Sigmoid colon (tissue), 7 donors: ENCODE results near the gene MAPK10. TPM values are rescaled to one million over a fixed set of nuclear protein-coding genes. Genes with fewer than 3 reads are reported as not detected.
A peak's percentile ranks its signal among the peaks of the same experiment; 100 is the strongest.
"Not testable (repeated sequence)": the region's sequence is repeated elsewhere in the genome, so short reads cannot be mapped to it uniquely, and the experiment has no call there.

Source experiments
- DNase-seq: peaks from one replicate; pipeline ENCODE4 v3.0.0-alpha.2; 2019
- H3K27ac ChIP-seq, 4 donors: fragments of 200-600 bp; sonication (generic); one replicate each; pipeline ENCODE4 v1.5.1; 2016 to 2019; ENCODE audit warnings: mild to moderate bottlenecking in 1 of 4
- H3K27me3 ChIP-seq, 3 donors: fragments of 200-600 bp; sonication (generic); one replicate each; pipeline ENCODE4 v1.5.1; 2019; ENCODE audit warnings: mild to moderate bottlenecking in 1 of 3
- H3K36me3 ChIP-seq, 4 donors: fragments of 200-600 bp; sonication (generic); one replicate each; pipeline ENCODE4 v1.5.1; 2016 to 2019
- H3K4me1 ChIP-seq, 4 donors: fragments of 200-600 bp; sonication (generic); one replicate each; pipeline ENCODE4 v1.5.1; 2017 to 2019
- H3K4me3 ChIP-seq, 4 donors: fragments of 200-600 bp; sonication (generic); one replicate each; pipeline ENCODE4 v1.5.1; 2017 to 2019; ENCODE audit warnings: mild to moderate bottlenecking in 2 of 4, moderate library complexity in 1 of 4
- H3K9me3 ChIP-seq, 4 donors: fragments of 200-600 bp in 3 of 4; sonication (generic) in 3 of 4; one replicate each; pipeline versions ENCODE4 v1.5.1 to v1.6.1; 2013 to 2019
- CTCF ChIP-seq, 4 experiments: fragments of 450-650 bp in 3 of 4; fragments of 200-600 bp in 1 of 4; IDR thresholded peaks; one replicate each; pipeline ENCODE4 v1.5.1; 2016 to 2019; ENCODE audit warnings: antibody characterized with exemption in 4 of 4, mild to moderate bottlenecking in 3 of 4, moderate library complexity in 2 of 4
- EP300 ChIP-seq, 4 donors: sonication (generic); formaldehyde crosslinking; IDR thresholded peaks; one replicate each; pipeline ENCODE4 v1.6.1; 2017; ENCODE audit warnings: antibody characterized with exemption in 4 of 4
- POLR2A ChIP-seq, 2 donors: fragments of 450-650 bp; IDR thresholded peaks; one replicate each; pipeline ENCODE4 v1.6.1; 2016; ENCODE audit warnings: antibody characterized with exemption in 2 of 2, mild to moderate bottlenecking in 2 of 2, moderate library complexity in 2 of 2
- POLR2AphosphoS5 ChIP-seq, 4 donors: sonication (generic); formaldehyde crosslinking; IDR thresholded peaks; one replicate each; pipeline ENCODE4 v1.6.1; 2017; ENCODE audit warnings: antibody characterized with exemption in 4 of 4
- WGBS, 2 donors: extraction: QIAGEN DNeasy Blood & Tissue Kit; methylation state at CpG; one replicate each; pipeline ENCODE4 v1.1.7; 2013; 5-methylcytosine and 5-hydroxymethylcytosine counted together
- intact Hi-C: fragments of 100-400 bp; cut with DNase I; formaldehyde crosslinking; loops from one replicate; pipeline ENCODE4 v1.15.1; 2023
- polyA plus RNA-seq, 3 donors: library from polyadenylated mRNA; stranded (reverse); fragments of 200-250 nt; gene quantifications; one replicate each; pipeline ENCODE4 v1.2.3, GENCODE V29; 2013
- total RNA-seq, 4 donors: library from RNA; depleted of rRNA; stranded (reverse); fragments of >200 nt; gene quantifications; one replicate each; pipeline ENCODE4 v1.1.0, GENCODE V29; 2016
- donor health status: healthy with polysubstance abuse.
- donor health status: Bipolar disorder and iron deficiency.
- donor health status: healthy.

The MAPK10 gene
- total and polyA plus RNA-seq, 7 donors, result 3.0 to 28.5 (median 24.3) TPM

DNA sequence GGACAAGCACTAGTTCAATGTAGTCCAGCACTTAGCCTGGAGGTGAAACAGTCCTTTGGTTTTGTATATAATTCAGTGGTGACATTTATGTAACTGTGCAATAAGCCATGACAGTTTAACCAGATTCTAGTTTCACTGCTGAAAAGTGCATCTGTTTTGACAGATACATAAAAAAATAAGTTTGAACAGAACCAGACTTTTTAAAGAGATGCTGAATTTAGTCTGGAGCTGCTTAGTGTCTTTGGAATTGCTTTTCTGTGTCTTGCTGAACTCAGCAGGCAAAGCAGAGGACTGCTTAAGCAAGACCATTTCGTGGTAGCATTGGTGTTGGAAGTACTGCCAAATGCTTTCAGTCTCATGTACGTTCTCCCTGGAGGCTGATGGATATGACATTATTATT lies 393.5 kb downstream of the MAPK10 start:
- Histone ChIP-seq H3K27ac (no peak overlapping the region), H3K9me3 (no peaks in the 10 kb centered on the region), H3K27me3 (no peaks in the 10 kb centered on the region), H3K36me3 (no peaks in the 10 kb centered on the region), H3K4me3 (no peak overlapping the region), H3K4me1 (peaks cover 0 to 23% (median 17%) of the 10 kb centered on the region in 4 donors)
- WGBS, 2 donors, result 58 to 61% methylated on average over 2 of the region's 2 CpGs
- intact Hi-C loops, result loop anchor here (5.0 kb wide), 1 partner anchor 209 kb away; no protein-coding TSS in a partner anchor
- DNase-seq, result no peak
- TF ChIP-seq CTCF (IDR thresholded peaks at IDR 0.05) (no peak), POLR2AphosphoS5 (IDR thresholded peaks at IDR 0.05) (peak; percentile 73 to 94 (median 88)), EP300 (IDR thresholded peaks at IDR 0.05) (peak in 1 of 4 donors; percentile 54)

GRCh38 chr4:85965529-85965928 lies 394.3 kb downstream of the MAPK10 start:
- H3K4me1 ChIP-seq, result peaks cover 0 to 23% (median 17%) of the 10 kb centered on the region in 4 donors
- H3K27me3 ChIP-seq, result no peaks in the 10 kb centered on the region
- H3K4me3 ChIP-seq, result no peak overlapping the region
- no peaks in the 10 kb centered on the region for H3K36me3 ChIP-seq
- no peak for DNase-seq
- TF ChIP-seq POLR2AphosphoS5 (IDR thresholded peaks at IDR 0.05) (no peak), CTCF (IDR thresholded peaks at IDR 0.05) (no peak), POLR2A (IDR thresholded peaks at IDR 0.05) (no peak), EP300 (IDR thresholded peaks at IDR 0.05) (no peak)
- 90 to 92% methylated on average over 1 of the region's 1 CpG for WGBS, 2 donors
- intact Hi-C loops, result loop anchor here (5.0 kb wide), 1 partner anchor 208 kb away; no protein-coding TSS in a partner anchor
- no peaks in the 10 kb centered on the region for H3K9me3 ChIP-seq
- no peak overlapping the region for H3K27ac ChIP-seq

GRCh38 chr4:85965017-85965416 lies 394.8 kb downstream of the MAPK10 start:
- 95% methylated on average over 4 of the region's 4 CpGs for WGBS, 2 donors
- not testable (repeated sequence) for H3K36me3 ChIP-seq, H3K4me3 ChIP-seq

GRCh38 chr4:85964298-85964697 lies 395.6 kb downstream of the MAPK10 start:
- TF ChIP-seq EP300 (IDR thresholded peaks at IDR 0.05) (no peak), CTCF (IDR thresholded peaks at IDR 0.05) (peak in 1 of 4 experiments; percentile 6), POLR2AphosphoS5 (IDR thresholded peaks at IDR 0.05) (no peak), POLR2A (IDR thresholded peaks at IDR 0.05) (no peak)
- no peaks in the 10 kb centered on the region for H3K9me3 ChIP-seq
- H3K4me3 ChIP-seq, result no peak overlapping the region
- no peaks in the 10 kb centered on the region for H3K36me3 ChIP-seq
- no peak for DNase-seq
- H3K27ac ChIP-seq, result no peak overlapping the region
- intact Hi-C loops, result no loop called here
- no peaks in the 10 kb centered on the region for H3K27me3 ChIP-seq
- H3K4me1 ChIP-seq, result peaks cover 0 to 23% (median 17%) of the 10 kb centered on the region in 4 donors

More at GRCh38 chr4:85965017-85965416, 394.8 kb downstream of the MAPK10 start:
- not testable (repeated sequence) for H3K9me3 ChIP-seq, DNase-seq, H3K27ac ChIP-seq, H3K27me3 ChIP-seq
- peaks cover 0 to 23% (median 17%) of the 10 kb centered on the region in 4 donors for H3K4me1 ChIP-seq
- intact Hi-C loops, result loop anchor here (5.0 kb wide), 1 partner anchor 208 kb away; no protein-coding TSS in a partner anchor

GRCh38 chr4:85963231-85963630 lies 396.6 kb downstream of the MAPK10 start:
- no peak for TF ChIP-seq CTCF (IDR thresholded peaks at IDR 0.05)
- TF ChIP-seq POLR2AphosphoS5 (IDR thresholded peaks at IDR 0.05), result no peak
- TF ChIP-seq POLR2A (IDR thresholded peaks at IDR 0.05), result no peak
- TF ChIP-seq EP300 (IDR thresholded peaks at IDR 0.05), result no peak
- WGBS, 2 donors, result 90 to 93% methylated on average over 1 of the region's 1 CpG
- no peak for DNase-seq
- no peaks in the 10 kb centered on the region for H3K36me3 ChIP-seq
- no peaks in the 10 kb centered on the region for H3K27me3 ChIP-seq
- H3K27ac ChIP-seq, result no peak overlapping the region
- H3K4me1 ChIP-seq, result peaks cover 0 to 20% (median 16%) of the 10 kb centered on the region in 4 donors
- intact Hi-C loops, result no loop called here
- H3K9me3 ChIP-seq, result no peaks in the 10 kb centered on the region
- no peak overlapping the region for H3K4me3 ChIP-seq
